T-helper 22 cell (primary cell): ENCODE data around the gene LMOD2.
"Not testable (repeated sequence)": the region's sequence is repeated elsewhere in the genome, so short reads cannot be mapped to it uniquely, and the experiment has no call there.

Source experiments
- DNase-seq: peaks from one replicate; pipeline ENCODE4 v3.0.0-alpha.2; 2020; ENCODE audit warnings: low read depth

LMOD2 gene

GRCh38 chr7:123655614-123656013, at the start of gene LMOD2:
LMOD2 (plus strand) TSS chr7:123655866; CDS start chr7:123655964, 98 bp downstream.
- DNase-seq, result no peak

GRCh38 chr7:123607423-123607975, 48.2 kb upstream of the LMOD2 start:
- no peak for DNase-seq

GRCh38 chr7:123608991-123609882, 46.4 kb upstream of the LMOD2 start:
- DNase-seq, result no peak

GRCh38 chr7:123609883-123610239, 45.8 kb upstream of the LMOD2 start:
- no peak for DNase-seq

- no peak for DNase-seq
Observed at GRCh38 chr7:123612024-123612423, 43.6 kb upstream of the LMOD2 start.

GRCh38 chr7:123615344-123615743, 40.3 kb upstream of the LMOD2 start:
- no peak for DNase-seq

- no peak for DNase-seq
Observed at GRCh38 chr7:123616223-123616622, 39.4 kb upstream of the LMOD2 start.

- DNase-seq, result no peak
Observed at GRCh38 chr7:123621707-123622106, 34.0 kb upstream of the LMOD2 start.

GRCh38 chr7:123622660-123623386, 32.8 kb upstream of the LMOD2 start:
- DNase-seq, result no peak

- no peak for DNase-seq
Observed at GRCh38 chr7:123624527-123625183, 31.0 kb upstream of the LMOD2 start.

GRCh38 chr7:123625254-123625653, 30.4 kb upstream of the LMOD2 start:
- DNase-seq, result no peak

GRCh38 chr7:123627851-123628250, 27.8 kb upstream of the LMOD2 start:
- no peak for DNase-seq

- no peak for DNase-seq
Observed at GRCh38 chr7:123628829-123629228, 26.8 kb upstream of the LMOD2 start.

GRCh38 chr7:123629281-123629680, 26.4 kb upstream of the LMOD2 start:
- no peak for DNase-seq

- DNase-seq, result no peak
Observed at GRCh38 chr7:123632808-123633207, 22.9 kb upstream of the LMOD2 start.

- no peak for DNase-seq
Observed at GRCh38 chr7:123633553-123633952, 22.1 kb upstream of the LMOD2 start.

- DNase-seq, result not testable (repeated sequence)
Observed at GRCh38 chr7:123634011-123634573, 21.6 kb upstream of the LMOD2 start.

- DNase-seq, result no peak
Observed at GRCh38 chr7:123635551-123636359, 19.9 kb upstream of the LMOD2 start.

- DNase-seq, result no peak
Observed at GRCh38 chr7:123637203-123637602, 18.5 kb upstream of the LMOD2 start.

- DNase-seq, result no peak
Observed at GRCh38 chr7:123637878-123638277, 17.8 kb upstream of the LMOD2 start.

GRCh38 chr7:123639631-123640030, 16.0 kb upstream of the LMOD2 start:
- no peak for DNase-seq
